ENCODE measurements around the gene FGB. TPM values are rescaled to one million over a fixed set of nuclear protein-coding genes. Genes with fewer than 3 reads are reported as not detected.

Gene FGB
- total and polyA plus RNA-seq, 2 of the 13 experiments (the other 11 are each of a cell fraction or from before 2014, with no cell fraction given): 226 to 784 TPM

DNA sequence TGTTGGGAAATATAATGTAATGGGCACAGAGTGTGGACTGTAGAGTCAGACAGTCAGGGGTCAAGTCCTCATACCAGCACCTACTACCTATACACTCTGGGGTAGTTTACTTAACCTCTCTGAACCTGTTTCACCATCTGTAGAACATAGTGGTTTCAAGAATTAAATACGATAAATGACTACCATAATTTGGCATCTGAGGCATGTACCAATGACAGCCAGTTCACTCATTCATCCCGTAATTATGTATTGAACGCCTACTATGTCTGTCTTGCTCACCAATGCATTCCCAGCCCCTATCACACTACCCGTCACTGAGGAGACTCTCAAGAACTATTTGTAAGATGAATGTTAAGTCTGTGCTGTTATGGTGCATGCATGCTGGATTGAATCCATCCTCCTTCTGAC lies 2.0 kb upstream of the FGB start (continued):
- TF ChIP-seq ZNF329 (CRISPR knock-in tag; IDR thresholded peaks at IDR 0.05; ENCODE audit: low read depth) (no peak), JDP2 (CRISPR knock-in tag; IDR thresholded peaks at IDR 0.05; ENCODE audit: borderline replicate concordance) (no peak), RNF219 (CRISPR knock-in tag; IDR thresholded peaks at IDR 0.05) (no peak), SOX6 (IDR thresholded peaks at IDR 0.05) (no peak), SOX6 (CRISPR knock-in tag; IDR thresholded peaks at IDR 0.05) (no peak), SIX1 (CRISPR knock-in tag; IDR thresholded peaks at IDR 0.05; ENCODE audit: borderline replicate concordance) (peak; percentile 53; the same call in 1 of the 2 replicates), ZEB1 (IDR thresholded peaks at IDR 0.05; ENCODE audit: insufficient replicate concordance, low read depth) (no peak), ZGPAT (CRISPR knock-in tag; IDR thresholded peaks at IDR 0.05) (no peak), ERF (CRISPR knock-in tag; IDR thresholded peaks at IDR 0.05) (no peak), AGO2 (optimal IDR thresholded peaks at IDR 0.05; ENCODE audit: low read depth, low read length) (no peak), PHF5A (CRISPR knock-in tag; IDR thresholded peaks at IDR 0.05; ENCODE audit: low read depth, unreplicated experiment) (no peak), ZSCAN30 (CRISPR knock-in tag; IDR thresholded peaks at IDR 0.05) (no peak), ZNF562 (CRISPR knock-in tag; IDR thresholded peaks at IDR 0.05; ENCODE audit: borderline replicate concordance) (no peak), YY1 (IDR thresholded peaks at IDR 0.05; ENCODE audit: insufficient read depth, insufficient replicate concordance, low read depth, low read length) (no peak), KLF12 (CRISPR knock-in tag; IDR thresholded peaks at IDR 0.05; ENCODE audit: borderline replicate concordance) (no peak), CC2D1A (CRISPR knock-in tag; IDR thresholded peaks at IDR 0.05) (no peak), SMARCE1 (IDR thresholded peaks at IDR 0.05; ENCODE audit: borderline replicate concordance) (no peak), ZFY (CRISPR knock-in tag; IDR thresholded peaks at IDR 0.05) (no peak), SRF (IDR thresholded peaks at IDR 0.05; ENCODE audit: low read depth, low read length) (no peak), SMAD3 (CRISPR knock-in tag; IDR thresholded peaks at IDR 0.05) (no peak; the same call in 1 of the 2 replicates), XRCC5 (optimal IDR thresholded peaks at IDR 0.05; ENCODE audit: low read length) (no peak), ZZZ3 (CRISPR knock-in tag; IDR thresholded peaks at IDR 0.05; ENCODE audit: borderline replicate concordance) (no peak)
- TF ChIP-seq, protein P1, sequence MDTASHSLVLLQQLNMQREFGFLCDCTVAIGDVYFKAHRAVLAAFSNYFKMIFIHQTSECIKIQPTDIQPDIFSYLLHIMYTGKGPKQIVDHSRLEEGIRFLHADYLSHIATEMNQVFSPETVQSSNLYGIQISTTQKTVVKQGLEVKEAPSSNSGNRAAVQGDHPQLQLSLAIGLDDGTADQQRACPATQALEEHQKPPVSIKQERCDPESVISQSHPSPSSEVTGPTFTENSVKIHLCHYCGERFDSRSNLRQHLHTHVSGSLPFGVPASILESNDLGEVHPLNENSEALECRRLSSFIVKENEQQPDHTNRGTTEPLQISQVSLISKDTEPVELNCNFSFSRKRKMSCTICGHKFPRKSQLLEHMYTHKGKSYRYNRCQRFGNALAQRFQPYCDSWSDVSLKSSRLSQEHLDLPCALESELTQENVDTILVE (CRISPR knock-in tag; IDR thresholded peaks at IDR 0.05): no peak
- TF ChIP-seq, protein P2, sequence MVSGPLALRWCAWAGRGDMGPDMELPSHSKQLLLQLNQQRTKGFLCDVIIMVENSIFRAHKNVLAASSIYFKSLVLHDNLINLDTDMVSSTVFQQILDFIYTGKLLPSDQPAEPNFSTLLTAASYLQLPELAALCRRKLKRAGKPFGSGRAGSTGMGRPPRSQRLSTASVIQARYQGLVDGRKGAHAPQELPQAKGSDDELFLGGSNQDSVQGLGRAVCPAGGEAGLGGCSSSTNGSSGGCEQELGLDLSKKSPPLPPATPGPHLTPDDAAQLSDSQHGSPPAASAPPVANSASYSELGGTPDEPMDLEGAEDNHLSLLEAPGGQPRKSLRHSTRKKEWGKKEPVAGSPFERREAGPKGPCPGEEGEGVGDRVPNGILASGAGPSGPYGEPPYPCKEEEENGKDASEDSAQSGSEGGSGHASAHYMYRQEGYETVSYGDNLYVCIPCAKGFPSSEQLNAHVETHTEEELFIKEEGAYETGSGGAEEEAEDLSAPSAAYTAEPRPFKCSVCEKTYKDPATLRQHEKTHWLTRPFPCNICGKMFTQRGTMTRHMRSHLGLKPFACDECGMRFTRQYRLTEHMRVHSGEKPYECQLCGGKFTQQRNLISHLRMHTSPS (CRISPR knock-in tag; IDR thresholded peaks at IDR 0.05; ENCODE audit: low read depth): no peak
- TF ChIP-seq, protein P3, sequence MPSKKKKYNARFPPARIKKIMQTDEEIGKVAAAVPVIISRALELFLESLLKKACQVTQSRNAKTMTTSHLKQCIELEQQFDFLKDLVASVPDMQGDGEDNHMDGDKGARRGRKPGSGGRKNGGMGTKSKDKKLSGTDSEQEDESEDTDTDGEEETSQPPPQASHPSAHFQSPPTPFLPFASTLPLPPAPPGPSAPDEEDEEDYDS (CRISPR knock-in tag; IDR thresholded peaks at IDR 0.05): no peak
